Measurements from ENCODE around the gene TMEM53. TPM values are rescaled to one million over a fixed set of nuclear protein-coding genes. Genes with fewer than 3 reads are reported as not detected.

TMEM53 gene
- polyA plus RNA-seq, 1 of the 3 experiments (the other 2 are of a cell fraction), result 14.9 TPM

DNA sequence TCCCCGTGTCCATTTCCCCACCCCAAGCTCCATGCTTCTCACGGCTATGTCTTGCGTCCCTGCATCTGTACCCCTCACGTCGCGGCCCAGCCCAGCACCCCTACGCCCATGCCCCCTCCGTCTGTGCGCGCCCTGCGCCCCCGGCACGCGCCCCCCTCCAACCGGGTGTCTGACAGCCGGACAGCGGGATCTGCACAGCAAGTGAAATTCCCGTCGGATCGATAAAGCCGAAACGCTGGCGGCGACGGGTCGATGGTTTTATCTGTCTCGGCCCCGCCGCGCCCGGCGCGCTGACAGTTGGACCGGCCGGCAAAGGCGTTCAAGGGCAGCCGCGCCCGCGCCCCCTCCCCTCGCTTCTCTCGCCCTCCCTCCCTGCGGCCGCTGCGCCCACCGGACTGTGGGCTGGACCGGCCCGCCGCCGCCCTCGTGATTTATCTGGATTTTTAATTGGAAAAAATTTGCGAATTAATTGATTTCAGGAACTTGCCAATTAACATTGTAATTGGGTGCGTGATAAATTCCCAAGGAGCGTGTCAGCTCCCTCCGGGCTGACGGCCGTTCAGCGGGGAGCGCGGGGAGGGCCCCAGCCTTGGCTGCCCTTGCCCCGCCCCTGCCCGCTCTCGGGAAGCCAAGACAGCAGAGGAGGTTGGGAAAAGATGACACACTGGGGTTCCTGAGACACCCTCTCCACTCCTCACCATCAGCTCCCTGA lies 57.1 kb downstream of the TMEM53 start:
- no peaks in the 10 kb centered on the region for H3K27me3 ChIP-seq (ENCODE audit: insufficient read depth)
- H3K9ac ChIP-seq, result peak overlapping the region; percentile 55; the same call in 1 of the 2 replicates
- H3K9me2 ChIP-seq, result no peaks in the 10 kb centered on the region
- DNase-seq, result peak; percentile 71
- H3K79me2 ChIP-seq (ENCODE audit: insufficient read depth), result peaks cover 6% of the 10 kb centered on the region; the same call in 1 of the 2 replicates
- peak overlapping the region in 1 of 2 experiments; percentile 76; a peak in 2 of 4 replicates for H3K27ac ChIP-seq (ENCODE audit: low read depth in 2 of 2, low read length in 1 of 2)
- H3K4me3 ChIP-seq (ENCODE audit: low read depth in 2 of 2, low read length in 1 of 2), result peak overlapping the region; percentile 50 to 62
- ChIA-PET CTCF (interaction anchor here (1.4 to 4.3 kb wide), 8 partner anchors 8 to 38 kb away, joined by 3 to 33 read pairs (median 8); no protein-coding TSS in a partner anchor), POLR2A (interaction anchor here (3.1 kb wide), 1 partner anchor 15 kb away, joined by 13 read pairs; no protein-coding TSS in a partner anchor)
- TF ChIP-seq MXI1 (IDR thresholded peaks at IDR 0.05; ENCODE audit: low read depth, low read length) (peak; percentile 14; the same call in 1 of the 2 replicates), FOSL2 (IDR thresholded peaks at IDR 0.05; ENCODE audit: borderline replicate concordance, low read depth) (no peak), POLR2AphosphoS5 (IDR thresholded peaks at IDR 0.05; ENCODE audit: low read depth, low read length) (peak; percentile 20; the same call in 1 of the 2 replicates), MAX (IDR thresholded peaks at IDR 0.05; ENCODE audit: low read depth) (no peak)
- no peaks in the 10 kb centered on the region for H3K9me3 ChIP-seq
- peak overlapping the region; percentile 88 for H2AFZ ChIP-seq (ENCODE audit: low read depth)
- no peaks in the 10 kb centered on the region for H3K36me3 ChIP-seq (replicated peaks in 1 of 2; ENCODE audit: control insufficient read depth in 1 of 2, insufficient read depth in 2 of 2, low read length in 1 of 2)
- 14% methylated on average over 54 of the region's 63 CpGs for WGBS (ENCODE audit: low lambda C conversion rate)
- H3F3A ChIP-seq (replicated peaks; ENCODE audit: insufficient read depth), result peaks cover 13% of the 10 kb centered on the region
- no peaks in the 10 kb centered on the region for H4K20me1 ChIP-seq (ENCODE audit: insufficient read depth)
- H3K4me1 ChIP-seq (ENCODE audit: control insufficient read depth in 1 of 2, insufficient read depth in 2 of 2, low read depth in 1 of 2, low read length in 1 of 2), result peaks cover 12 to 15% of the 10 kb centered on the region in 2 experiments; a peak in 3 of 4 replicates
- peak overlapping the region; percentile 73 for H3K4me2 ChIP-seq

GRCh38 chr1:44616284-44616990 lies 57.8 kb downstream of the TMEM53 start:
- ChIA-PET CTCF (interaction anchor here (1.3 to 4.3 kb wide), 8 partner anchors 7 to 39 kb away, joined by 3 to 33 read pairs (median 8); no protein-coding TSS in a partner anchor), POLR2A (interaction anchor here (1.7 to 3.1 kb wide), 2 partner anchors 16 to 34 kb away, joined by 5 to 13 read pairs; no protein-coding TSS in a partner anchor)
- Histone ChIP-seq H2AFZ (ENCODE audit: low read depth) (peak overlapping the region; percentile 88), H3K36me3 (replicated peaks in 1 of 2; ENCODE audit: control insufficient read depth in 1 of 2, insufficient read depth in 2 of 2, low read length in 1 of 2) (no peaks in the 10 kb centered on the region), H3K4me3 (ENCODE audit: low read depth in 2 of 2, low read length in 1 of 2) (peak overlapping the region; percentile 50 to 62), H3K9ac (peak overlapping the region; percentile 55; the same call in 1 of the 2 replicates), H3K9me3 (no peaks in the 10 kb centered on the region), H3K27ac (ENCODE audit: low read depth in 2 of 2, low read length in 1 of 2) (no peak overlapping the region), H3K9me2 (no peaks in the 10 kb centered on the region), H3K79me2 (ENCODE audit: insufficient read depth) (peaks cover 6% of the 10 kb centered on the region; the same call in 1 of the 2 replicates), H3K27me3 (ENCODE audit: insufficient read depth) (no peaks in the 10 kb centered on the region), H3K4me2 (peak overlapping the region; percentile 73), H4K20me1 (ENCODE audit: insufficient read depth) (no peaks in the 10 kb centered on the region), H3K4me1 (ENCODE audit: control insufficient read depth in 1 of 2, insufficient read depth in 2 of 2, low read depth in 1 of 2, low read length in 1 of 2) (peaks cover 12 to 15% of the 10 kb centered on the region in 2 experiments; a peak in 3 of 4 replicates), H3F3A (replicated peaks; ENCODE audit: insufficient read depth) (peaks cover 13% of the 10 kb centered on the region)
- no peak for DNase-seq
- WGBS (ENCODE audit: low lambda C conversion rate), result 74% methylated on average over 4 of the region's 4 CpGs
- TF ChIP-seq YY1 (IDR thresholded peaks at IDR 0.05; ENCODE audit: low read depth), result no peak
- TF ChIP-seq GABPA (IDR thresholded peaks at IDR 0.05; ENCODE audit: low read depth), result no peak
- no peak for TF ChIP-seq RFX5 (IDR thresholded peaks at IDR 0.05; ENCODE audit: low read length)
- no peak for TF ChIP-seq FOXJ3 (CRISPR knock-in tag; IDR thresholded peaks at IDR 0.05)
- TF ChIP-seq EP300 (IDR thresholded peaks at IDR 0.05; ENCODE audit: borderline replicate concordance in 1 of 2, low read depth in 1 of 2, low read length in 1 of 2), result no peak
- TF ChIP-seq, protein P1, sequence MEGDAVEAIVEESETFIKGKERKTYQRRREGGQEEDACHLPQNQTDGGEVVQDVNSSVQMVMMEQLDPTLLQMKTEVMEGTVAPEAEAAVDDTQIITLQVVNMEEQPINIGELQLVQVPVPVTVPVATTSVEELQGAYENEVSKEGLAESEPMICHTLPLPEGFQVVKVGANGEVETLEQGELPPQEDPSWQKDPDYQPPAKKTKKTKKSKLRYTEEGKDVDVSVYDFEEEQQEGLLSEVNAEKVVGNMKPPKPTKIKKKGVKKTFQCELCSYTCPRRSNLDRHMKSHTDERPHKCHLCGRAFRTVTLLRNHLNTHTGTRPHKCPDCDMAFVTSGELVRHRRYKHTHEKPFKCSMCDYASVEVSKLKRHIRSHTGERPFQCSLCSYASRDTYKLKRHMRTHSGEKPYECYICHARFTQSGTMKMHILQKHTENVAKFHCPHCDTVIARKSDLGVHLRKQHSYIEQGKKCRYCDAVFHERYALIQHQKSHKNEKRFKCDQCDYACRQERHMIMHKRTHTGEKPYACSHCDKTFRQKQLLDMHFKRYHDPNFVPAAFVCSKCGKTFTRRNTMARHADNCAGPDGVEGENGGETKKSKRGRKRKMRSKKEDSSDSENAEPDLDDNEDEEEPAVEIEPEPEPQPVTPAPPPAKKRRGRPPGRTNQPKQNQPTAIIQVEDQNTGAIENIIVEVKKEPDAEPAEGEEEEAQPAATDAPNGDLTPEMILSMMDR (IDR thresholded peaks at IDR 0.05), result no peak
- no peak for TF ChIP-seq ZBTB33 (IDR thresholded peaks at IDR 0.05; ENCODE audit: borderline replicate concordance, low read depth)
- no peak for TF ChIP-seq MEF2A (IDR thresholded peaks at IDR 0.05; ENCODE audit: borderline replicate concordance, low read depth)
- no peak for TF ChIP-seq RCOR1 (IDR thresholded peaks at IDR 0.05; ENCODE audit: low read length)
- TF ChIP-seq SIN3A (IDR thresholded peaks at IDR 0.05; ENCODE audit: borderline replicate concordance, low read depth, low read length), result no peak
- TF ChIP-seq NRF1 (IDR thresholded peaks at IDR 0.05; ENCODE audit: low read depth, low read length), result no peak
- TF ChIP-seq NFIC (IDR thresholded peaks at IDR 0.05; ENCODE audit: borderline replicate concordance), result no peak
- TF ChIP-seq TEAD4 (IDR thresholded peaks at IDR 0.05; ENCODE audit: borderline replicate concordance, insufficient read depth), result no peak
